HepG2 (cell line): ENCODE results near the gene ARHGDIA. TPM values are rescaled to one million over a fixed set of nuclear protein-coding genes. Genes with fewer than 3 reads are reported as not detected.

Source experiments
- polyA plus RNA-seq, 8 experiments: library from polyadenylated mRNA; depleted of rRNA in 3 of 8; stranded (reverse) in 7 of 8; unstranded in 1 of 8; fragments of >200 nt; fragmentation: Illumina TruSeq in 4 of 8; extraction: Trizol in 4 of 8; gene quantifications; 2 replicates each; pipeline versions ENCODE4 v1.2.1 to v1.2.3, GENCODE V29; 2011 to 2016; ENCODE audit warnings: low read depth in 4 of 8, missing spikeins in 1 of 8, mixed read lengths in 1 of 8; ENCODE audit not compliant: insufficient read depth in 1 of 8
- total RNA-seq, 5 experiments: library from RNA; depleted of rRNA; stranded (reverse); fragments of >200 nt; fragmentation: Illumina TruSeq; extraction: Trizol; gene quantifications; 2 replicates each; pipeline ENCODE4 v1.2.3, GENCODE V29; 2016; ENCODE audit warnings: low read depth in 1 of 5

The ARHGDIA gene
- total and polyA plus RNA-seq, 2 of the 13 experiments (the other 11 are each of a cell fraction or from before 2014, with no cell fraction given) = 40.0 to 64.0 TPM

Other genes starting within 250 kb of the ARHGDIA start
Only the 30 nearest of the 31 such genes appear.
- gene TSPAN10, start 234.1 kb downstream of the ARHGDIA start, total RNA-seq (2016; rRNA removed; fragmentation: Illumina TruSeq; extraction: Trizol) = 0.27 and 0.75 TPM in 2 replicates
- 0.54 and 0.67 TPM in 2 replicates for gene TSPAN10, start 234.1 kb downstream of the ARHGDIA start, polyA plus RNA-seq (2011; rRNA removed)
- gene PDE6G, start 214.8 kb downstream of the ARHGDIA start, total RNA-seq (2016; rRNA removed; fragmentation: Illumina TruSeq; extraction: Trizol) = 1.0 and 1.4 TPM in 2 replicates
- gene PDE6G, start 214.8 kb downstream of the ARHGDIA start, polyA plus RNA-seq (2011; rRNA removed) = 4.9 and 6.7 TPM in 2 replicates
- gene OXLD1, start 204.7 kb downstream of the ARHGDIA start, total RNA-seq (2016; rRNA removed; fragmentation: Illumina TruSeq; extraction: Trizol) = 34.9 and 37.5 TPM in 2 replicates
- gene OXLD1, start 204.7 kb downstream of the ARHGDIA start, polyA plus RNA-seq (2011; rRNA removed) = 27.1 and 40.3 TPM in 2 replicates
- 34.4 and 39.1 TPM in 2 replicates for gene CCDC137, start 204.6 kb downstream of the ARHGDIA start, total RNA-seq (2016; rRNA removed; fragmentation: Illumina TruSeq; extraction: Trizol)
- 14.6 and 14.7 TPM in 2 replicates for gene CCDC137, start 204.6 kb downstream of the ARHGDIA start, polyA plus RNA-seq (2011; rRNA removed)
- 18.8 and 20.8 TPM in 2 replicates for gene ARL16, start 187.5 kb downstream of the ARHGDIA start, total RNA-seq (2016; rRNA removed; fragmentation: Illumina TruSeq; extraction: Trizol)
- 30.8 and 32.1 TPM in 2 replicates for gene ARL16, start 187.5 kb downstream of the ARHGDIA start, polyA plus RNA-seq (2011; rRNA removed)
- 54.1 and 73.3 TPM in 2 replicates for gene HGS, start 187.3 kb downstream of the ARHGDIA start, total RNA-seq (2016; rRNA removed; fragmentation: Illumina TruSeq; extraction: Trizol)
- gene HGS, start 187.3 kb downstream of the ARHGDIA start, polyA plus RNA-seq (2011; rRNA removed) = 78.1 and 85.3 TPM in 2 replicates
- 39.1 and 72.5 TPM in 2 replicates for gene MRPL12, start 168.0 kb downstream of the ARHGDIA start, total RNA-seq (2016; rRNA removed; fragmentation: Illumina TruSeq; extraction: Trizol)
- 94.1 and 112 TPM in 2 replicates for gene MRPL12, start 168.0 kb downstream of the ARHGDIA start, polyA plus RNA-seq (2011; rRNA removed)
- gene SLC25A10, start 159.1 kb downstream of the ARHGDIA start, total RNA-seq (2016; rRNA removed; fragmentation: Illumina TruSeq; extraction: Trizol) = 111 and 140 TPM in 2 replicates
- 46.5 and 59.7 TPM in 2 replicates for gene SLC25A10, start 159.1 kb downstream of the ARHGDIA start, polyA plus RNA-seq (2011; rRNA removed)
- 0.13 TPM in 1 of 2 replicates, not detected in the other for gene GCGR, start 67.2 kb downstream of the ARHGDIA start, total RNA-seq (2016; rRNA removed; fragmentation: Illumina TruSeq; extraction: Trizol)
- gene GCGR, start 67.2 kb downstream of the ARHGDIA start, polyA plus RNA-seq (2011; rRNA removed) = 0.04 and 0.27 TPM in 2 replicates
- 76.1 and 84.9 TPM in 2 replicates for gene MCRIP1, start 38.0 kb downstream of the ARHGDIA start, total RNA-seq (2016; rRNA removed; fragmentation: Illumina TruSeq; extraction: Trizol)
- 79.7 and 113 TPM in 2 replicates for gene MCRIP1, start 38.0 kb downstream of the ARHGDIA start, polyA plus RNA-seq (2011; rRNA removed)
- 0.69 and 1.00 TPM in 2 replicates for gene PPP1R27, start 36.3 kb downstream of the ARHGDIA start, total RNA-seq (2016; rRNA removed; fragmentation: Illumina TruSeq; extraction: Trizol)
- 0.17 and 0.33 TPM in 2 replicates for gene PPP1R27, start 36.3 kb downstream of the ARHGDIA start, polyA plus RNA-seq (2011; rRNA removed)
- gene P4HB, start 10.8 kb downstream of the ARHGDIA start, total RNA-seq (2016; rRNA removed; fragmentation: Illumina TruSeq; extraction: Trizol) = 337 and 782 TPM in 2 replicates
- gene P4HB, start 10.8 kb downstream of the ARHGDIA start, polyA plus RNA-seq (2011; rRNA removed) = 181 and 185 TPM in 2 replicates
- gene ALYREF, start 20.2 kb upstream of the ARHGDIA start, total RNA-seq (2016; rRNA removed; fragmentation: Illumina TruSeq; extraction: Trizol) = 264 and 269 TPM in 2 replicates
- gene ALYREF, start 20.2 kb upstream of the ARHGDIA start, polyA plus RNA-seq (2011; rRNA removed) = 58.4 and 59.8 TPM in 2 replicates
- gene ANAPC11, start 20.4 kb upstream of the ARHGDIA start, total RNA-seq (2016; rRNA removed; fragmentation: Illumina TruSeq; extraction: Trizol) = 114 and 127 TPM in 2 replicates
- gene ANAPC11, start 20.4 kb upstream of the ARHGDIA start, polyA plus RNA-seq (2011; rRNA removed) = 235 and 250 TPM in 2 replicates
- gene NPB, start 30.9 kb upstream of the ARHGDIA start, total RNA-seq (2016; rRNA removed; fragmentation: Illumina TruSeq; extraction: Trizol) = 0.56 and 0.93 TPM in 2 replicates
- 0.11 and 0.22 TPM in 2 replicates for gene NPB, start 30.9 kb upstream of the ARHGDIA start, polyA plus RNA-seq (2011; rRNA removed)
- gene PCYT2, start 40.1 kb upstream of the ARHGDIA start, total RNA-seq (2016; rRNA removed; fragmentation: Illumina TruSeq; extraction: Trizol) = 240 and 297 TPM in 2 replicates
- gene PCYT2, start 40.1 kb upstream of the ARHGDIA start, polyA plus RNA-seq (2011; rRNA removed) = 147 and 222 TPM in 2 replicates
- 14.5 and 24.8 TPM in 2 replicates for gene SIRT7, start 46.8 kb upstream of the ARHGDIA start, total RNA-seq (2016; rRNA removed; fragmentation: Illumina TruSeq; extraction: Trizol)
- 8.3 and 10.9 TPM in 2 replicates for gene SIRT7, start 46.8 kb upstream of the ARHGDIA start, polyA plus RNA-seq (2011; rRNA removed)
- 12.4 and 14.5 TPM in 2 replicates for gene MAFG, start 56.4 kb upstream of the ARHGDIA start, total RNA-seq (2016; rRNA removed; fragmentation: Illumina TruSeq; extraction: Trizol)
- gene MAFG, start 56.4 kb upstream of the ARHGDIA start, polyA plus RNA-seq (2011; rRNA removed) = 20.0 TPM in 2 replicates
- gene PYCR1, start 66.0 kb upstream of the ARHGDIA start, total RNA-seq (2016; rRNA removed; fragmentation: Illumina TruSeq; extraction: Trizol) = 323 and 338 TPM in 2 replicates
- gene PYCR1, start 66.0 kb upstream of the ARHGDIA start, polyA plus RNA-seq (2011; rRNA removed) = 338 and 382 TPM in 2 replicates
- not detected in 2 replicates for gene MYADML2, start 75.9 kb upstream of the ARHGDIA start, total RNA-seq (2016; rRNA removed; fragmentation: Illumina TruSeq; extraction: Trizol)
- not detected in 2 replicates for gene MYADML2, start 75.9 kb upstream of the ARHGDIA start, polyA plus RNA-seq (2011; rRNA removed)
- gene NOTUM, start 89.8 kb upstream of the ARHGDIA start, total RNA-seq (2016; rRNA removed; fragmentation: Illumina TruSeq; extraction: Trizol) = 67.7 and 160 TPM in 2 replicates
- gene NOTUM, start 89.8 kb upstream of the ARHGDIA start, polyA plus RNA-seq (2011; rRNA removed) = 150 and 181 TPM in 2 replicates
- gene ASPSCR1, start 106.3 kb upstream of the ARHGDIA start, total RNA-seq (2016; rRNA removed; fragmentation: Illumina TruSeq; extraction: Trizol) = 221 and 314 TPM in 2 replicates
- 257 and 274 TPM in 2 replicates for gene ASPSCR1, start 106.3 kb upstream of the ARHGDIA start, polyA plus RNA-seq (2011; rRNA removed)
- gene CENPX, start 151.5 kb upstream of the ARHGDIA start, total RNA-seq (2016; rRNA removed; fragmentation: Illumina TruSeq; extraction: Trizol) = 166 and 170 TPM in 2 replicates
- 92.7 and 96.7 TPM in 2 replicates for gene CENPX, start 151.5 kb upstream of the ARHGDIA start, polyA plus RNA-seq (2011; rRNA removed)
- 21.4 and 48.1 TPM in 2 replicates for gene LRRC45, start 152.0 kb upstream of the ARHGDIA start, total RNA-seq (2016; rRNA removed; fragmentation: Illumina TruSeq; extraction: Trizol)
- 11.6 and 14.1 TPM in 2 replicates for gene LRRC45, start 152.0 kb upstream of the ARHGDIA start, polyA plus RNA-seq (2011; rRNA removed)
- 4.0 and 10.5 TPM in 2 replicates for gene RAC3, start 160.3 kb upstream of the ARHGDIA start, total RNA-seq (2016; rRNA removed; fragmentation: Illumina TruSeq; extraction: Trizol)
- 21.3 and 24.1 TPM in 2 replicates for gene RAC3, start 160.3 kb upstream of the ARHGDIA start, polyA plus RNA-seq (2011; rRNA removed)
- 286 and 311 TPM in 2 replicates for gene DCXR, start 166.4 kb upstream of the ARHGDIA start, total RNA-seq (2016; rRNA removed; fragmentation: Illumina TruSeq; extraction: Trizol)
- gene DCXR, start 166.4 kb upstream of the ARHGDIA start, polyA plus RNA-seq (2011; rRNA removed) = 287 and 290 TPM in 2 replicates
- 27.8 and 64.0 TPM in 2 replicates for gene RFNG, start 180.5 kb upstream of the ARHGDIA start, total RNA-seq (2016; rRNA removed; fragmentation: Illumina TruSeq; extraction: Trizol)
- 61.4 and 90.6 TPM in 2 replicates for gene RFNG, start 180.5 kb upstream of the ARHGDIA start, polyA plus RNA-seq (2011; rRNA removed)
- gene GPS1, start 180.6 kb upstream of the ARHGDIA start, total RNA-seq (2016; rRNA removed; fragmentation: Illumina TruSeq; extraction: Trizol) = 106 and 124 TPM in 2 replicates
- gene GPS1, start 180.6 kb upstream of the ARHGDIA start, polyA plus RNA-seq (2011; rRNA removed) = 128 and 161 TPM in 2 replicates
- gene DUS1L, start 194.5 kb upstream of the ARHGDIA start, total RNA-seq (2016; rRNA removed; fragmentation: Illumina TruSeq; extraction: Trizol) = 67.9 and 109 TPM in 2 replicates
- 81.0 and 108 TPM in 2 replicates for gene DUS1L, start 194.5 kb upstream of the ARHGDIA start, polyA plus RNA-seq (2011; rRNA removed)
- 101 and 192 TPM in 2 replicates for gene FASN, start 226.9 kb upstream of the ARHGDIA start, total RNA-seq (2016; rRNA removed; fragmentation: Illumina TruSeq; extraction: Trizol)
- gene FASN, start 226.9 kb upstream of the ARHGDIA start, polyA plus RNA-seq (2011; rRNA removed) = 51.7 and 92.4 TPM in 2 replicates